ENCODE measurements around the gene NBAS. TPM values are rescaled to one million over a fixed set of nuclear protein-coding genes. Genes with fewer than 3 reads are reported as not detected.
"Not testable (repeated sequence)": the region's sequence is repeated elsewhere in the genome, so short reads cannot be mapped to it uniquely, and the experiment has no call there.

Gene NBAS
- total RNA-seq, 1 donor from 2014 or later: 86.4 TPM

DNA sequence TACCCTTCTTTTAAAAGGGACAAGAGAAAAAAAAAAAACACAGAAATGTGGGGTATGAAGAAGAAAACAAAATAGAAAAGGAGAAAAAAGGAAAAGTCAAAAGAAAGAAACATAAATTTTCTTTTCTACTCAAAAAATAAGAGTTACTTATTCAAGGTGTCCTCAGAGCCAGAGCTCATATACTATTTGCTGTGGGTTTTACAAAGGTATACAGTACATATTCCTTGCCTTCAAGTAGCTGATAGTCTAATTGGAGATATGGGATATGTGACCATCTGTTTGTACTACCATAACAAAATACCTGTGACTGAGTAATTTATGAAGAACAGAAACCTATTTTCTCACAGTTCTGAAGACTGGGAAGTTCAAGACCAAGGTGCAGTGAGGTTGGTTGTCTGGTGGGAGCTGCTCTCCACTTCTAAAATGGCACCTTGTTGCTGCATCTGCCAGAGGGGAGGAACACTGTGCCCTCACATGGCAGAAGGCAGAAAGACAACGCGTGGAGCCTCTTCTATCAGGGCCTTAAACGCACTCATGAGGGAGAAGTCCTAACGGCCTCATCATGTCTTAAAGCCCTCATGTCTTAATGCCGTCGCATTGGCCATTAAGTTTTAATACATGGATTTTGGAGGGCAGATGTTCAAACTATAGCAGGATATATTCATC is 33.9 kb downstream of the NBAS start:
- DNase-seq (ENCODE audit: low read depth): no peak

GRCh38 chr2:15521641-15522181 is 39.4 kb downstream of the NBAS start:
- DNase-seq (ENCODE audit: low read depth): no peak

GRCh38 chr2:15520346-15520745 is 40.8 kb downstream of the NBAS start:
- no peak for DNase-seq (ENCODE audit: low read depth)

GRCh38 chr2:15518759-15519158 is 42.4 kb downstream of the NBAS start:
- not testable (repeated sequence) for DNase-seq (ENCODE audit: low read depth)

DNA sequence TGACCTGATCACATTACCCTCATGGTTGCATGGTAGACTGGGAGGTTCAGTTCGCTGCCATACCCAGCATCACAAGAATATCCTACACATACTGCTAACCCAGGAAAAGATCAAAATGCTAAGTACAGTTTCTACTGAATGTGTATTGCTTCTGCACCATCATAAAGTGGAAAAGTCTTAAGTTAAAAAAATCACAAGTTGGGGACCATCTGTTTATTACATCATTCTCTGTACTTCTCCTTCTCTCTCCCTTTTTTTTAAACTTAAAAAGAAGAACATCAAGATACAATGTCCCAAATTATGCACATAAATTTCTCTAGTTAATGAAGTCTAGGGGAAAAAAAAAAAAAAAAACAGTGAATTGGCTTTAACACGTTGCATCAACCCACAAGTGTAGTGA is 43.3 kb downstream of the NBAS start:
- no peak for DNase-seq (ENCODE audit: low read depth)

- DNase-seq (ENCODE audit: low read depth): peak; percentile 27
Observed at GRCh38 chr2:15511686-15512085, 49.4 kb downstream of the NBAS start.

DNA sequence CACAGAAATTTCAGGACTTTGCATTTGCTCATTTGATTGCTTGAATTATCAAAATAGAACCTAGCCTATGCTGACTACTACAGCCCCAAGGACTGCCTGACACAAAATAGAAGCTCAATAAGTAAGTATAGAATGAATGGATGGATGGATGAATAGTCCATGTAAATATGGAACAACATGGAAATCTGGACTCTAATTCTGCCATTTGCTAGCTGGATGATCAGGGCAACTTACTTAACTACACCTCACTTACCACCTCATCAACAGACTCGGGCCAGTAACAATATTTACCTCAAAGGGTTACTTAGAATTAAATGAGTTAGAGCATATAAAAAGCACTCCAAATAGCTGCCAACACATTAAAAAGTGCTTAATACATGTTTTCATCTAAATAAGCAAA is 50.6 kb downstream of the NBAS start:
- DNase-seq (ENCODE audit: low read depth): no peak

DNA sequence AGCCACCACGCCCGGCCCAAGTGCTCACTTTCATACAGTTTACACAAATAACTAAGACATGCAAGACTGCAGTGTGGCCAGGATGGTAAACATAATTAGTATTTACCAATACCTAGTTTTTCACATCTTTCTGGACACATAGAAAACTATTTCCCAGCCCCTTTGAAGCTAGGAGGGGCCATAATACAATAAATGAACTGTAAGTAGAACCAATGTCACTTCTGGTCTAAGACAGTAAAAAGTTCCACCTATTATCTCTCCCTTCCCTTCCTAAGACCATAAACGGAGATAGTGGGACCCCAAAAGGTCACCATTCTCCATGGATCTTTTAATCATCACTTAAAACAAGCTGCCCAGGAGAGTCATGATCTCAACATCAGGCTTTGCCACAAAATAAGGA is 51.0 kb downstream of the NBAS start:
- no peak for DNase-seq (ENCODE audit: low read depth)

- DNase-seq (ENCODE audit: low read depth): no peak
Observed at GRCh38 chr2:15507697-15508096, 53.4 kb downstream of the NBAS start.

DNA sequence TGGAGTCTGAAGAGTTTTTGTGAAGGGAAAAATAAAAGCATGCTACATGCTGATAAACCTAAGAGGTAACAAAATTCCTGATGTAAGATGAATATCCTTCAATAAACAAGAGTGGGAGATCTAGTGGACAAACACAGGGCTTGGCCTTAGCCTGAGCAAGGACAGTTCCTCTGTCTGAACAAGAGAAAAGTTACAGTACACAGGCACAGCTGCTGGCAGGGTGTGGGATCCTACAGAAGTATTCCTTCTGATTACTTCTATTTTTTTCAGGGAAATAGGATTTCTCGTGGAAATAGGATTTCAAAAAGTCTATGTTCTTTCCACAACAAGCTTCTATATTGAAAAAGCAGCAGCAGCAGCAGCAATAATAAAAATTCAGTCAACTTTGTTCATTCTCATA is 54.1 kb downstream of the NBAS start:
- no peak for DNase-seq (ENCODE audit: low read depth)

DNA sequence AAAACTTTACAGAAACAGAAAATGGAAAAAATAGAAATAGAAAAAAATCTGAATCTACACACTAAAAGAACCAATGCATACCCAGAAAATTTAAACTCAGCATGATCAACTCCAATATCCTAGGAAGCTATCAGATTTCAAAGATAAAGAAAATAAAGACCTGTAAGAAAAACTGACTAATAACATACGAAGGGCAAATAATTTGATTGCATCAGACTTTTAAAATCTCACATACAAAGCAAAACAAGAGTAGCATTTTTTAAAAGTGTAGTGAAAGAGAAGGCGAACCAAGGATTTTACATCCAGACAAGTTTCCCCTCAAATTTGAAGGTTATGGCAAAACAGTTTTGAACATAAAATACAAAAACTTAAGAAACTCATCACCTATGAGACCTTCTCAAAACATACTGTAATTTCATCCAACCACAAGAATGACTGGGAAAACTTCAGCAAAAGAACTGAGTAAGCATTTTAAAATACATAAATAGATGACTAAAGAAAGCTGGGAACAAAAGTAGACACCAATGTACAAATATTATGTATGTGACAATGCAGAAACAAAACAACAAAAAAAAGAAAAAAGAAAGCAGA is 54.8 kb downstream of the NBAS start:
- DNase-seq (ENCODE audit: low read depth): no peak

- no peak for DNase-seq (ENCODE audit: low read depth)
Observed at GRCh38 chr2:15504882-15505663, 56.1 kb downstream of the NBAS start.

DNA sequence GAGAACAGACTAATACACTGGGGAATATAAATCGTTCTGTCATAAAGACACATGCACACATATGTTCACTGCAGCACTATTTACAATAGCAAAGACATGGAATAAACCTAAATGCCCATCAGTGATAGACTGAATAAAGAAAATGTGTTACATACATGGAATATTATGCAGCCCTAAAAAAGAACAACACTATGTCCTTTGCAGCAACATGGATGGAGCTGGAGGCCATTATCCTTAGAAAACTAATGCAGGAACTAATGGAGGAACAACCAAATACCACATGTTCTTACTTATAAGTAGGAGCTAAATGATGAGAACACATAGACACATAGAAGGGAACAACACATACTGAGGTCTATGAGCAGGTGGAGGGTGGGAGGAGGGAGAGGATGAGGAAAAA is 61.9 kb downstream of the NBAS start:
- DNase-seq (ENCODE audit: low read depth): not testable (repeated sequence)

- DNase-seq (ENCODE audit: low read depth): no peak
Observed at GRCh38 chr2:15498554-15498953, 62.6 kb downstream of the NBAS start.

DNA sequence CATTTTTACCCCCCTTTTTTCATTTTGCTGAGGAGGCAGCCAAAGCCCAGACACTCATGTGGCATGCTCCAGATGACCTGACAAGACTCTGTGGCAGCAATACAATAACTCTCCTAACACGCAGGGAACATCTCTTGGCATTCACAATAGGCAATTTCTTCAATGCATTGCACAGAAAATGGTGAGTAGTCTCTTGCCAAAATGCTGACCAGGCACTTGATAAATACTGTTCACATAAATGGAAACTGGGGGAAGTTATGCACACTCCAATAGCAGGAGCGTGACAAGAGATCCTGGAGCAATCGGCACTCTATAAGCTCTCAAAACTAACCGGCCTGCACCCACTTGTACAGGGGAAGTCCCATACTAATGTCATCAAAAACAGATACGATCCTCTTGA is 66.3 kb downstream of the NBAS start:
- no peak for DNase-seq (ENCODE audit: low read depth)

DNA sequence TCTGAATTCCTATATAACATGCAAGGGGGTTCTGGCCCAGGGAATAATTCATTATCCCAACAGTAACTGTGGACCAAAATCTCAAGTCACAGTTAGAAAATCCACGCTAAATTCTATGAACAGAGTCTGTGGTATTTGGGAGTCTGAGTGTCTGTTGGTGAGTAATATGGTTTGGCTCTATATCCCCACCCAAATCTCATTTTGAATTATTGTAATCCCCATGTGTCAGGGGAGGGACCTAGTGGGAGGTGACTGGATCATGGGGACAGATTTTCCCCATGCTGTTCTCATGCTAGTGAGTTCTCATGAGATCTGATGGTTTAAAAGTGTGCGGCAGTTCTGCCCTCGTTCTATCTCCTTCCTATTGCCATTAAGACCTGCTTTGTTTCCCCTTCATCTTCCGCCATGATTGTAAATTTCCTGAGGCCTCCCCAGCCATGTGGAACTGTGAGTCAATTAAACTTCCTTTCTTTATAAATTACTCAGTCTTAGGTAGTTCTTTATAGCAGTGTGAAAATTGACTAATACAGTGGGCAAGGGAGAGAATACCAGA is 68.3 kb downstream of the NBAS start:
- no peak for DNase-seq (ENCODE audit: low read depth)

DNA sequence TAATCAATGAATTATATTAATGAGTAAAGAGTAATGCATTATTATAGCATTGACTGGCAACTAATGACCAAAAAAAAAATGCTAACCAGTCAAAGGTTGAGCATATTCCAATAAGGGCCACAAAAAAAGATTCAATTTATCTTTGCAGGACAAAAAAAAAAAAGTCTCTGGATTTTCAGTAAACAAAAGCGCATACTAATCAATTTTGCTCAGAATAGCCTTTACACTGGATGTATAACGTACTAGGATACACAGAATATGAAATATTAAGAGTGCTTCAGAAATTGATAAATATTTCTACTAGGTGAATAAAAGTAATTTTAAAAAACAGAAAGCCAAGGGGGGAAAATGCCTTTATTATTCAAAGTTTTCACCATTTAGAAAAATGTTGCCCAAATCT is 74.4 kb downstream of the NBAS start:
- DNase-seq (ENCODE audit: low read depth): no peak

DNA sequence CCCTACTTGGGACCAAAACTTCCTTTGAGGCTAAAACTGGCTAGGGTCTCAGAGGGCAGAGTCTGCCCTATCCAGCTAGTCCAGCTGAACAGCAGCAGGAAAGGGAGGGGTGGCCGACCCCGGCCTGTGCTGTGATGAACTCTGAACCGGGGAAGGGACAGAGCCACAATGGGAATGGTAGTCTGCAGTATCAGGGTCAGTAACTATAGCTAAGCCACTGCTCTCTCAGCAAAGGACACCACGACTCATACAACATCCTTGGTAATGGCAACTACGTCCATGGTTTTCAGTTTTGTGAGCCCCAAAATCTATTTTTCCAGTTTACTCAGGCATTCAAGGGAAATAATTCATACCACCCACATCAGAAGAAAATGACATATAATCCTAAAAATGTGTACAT is 75.2 kb downstream of the NBAS start:
- no peak for DNase-seq (ENCODE audit: low read depth)

GRCh38 chr2:15481000-15481399 is 80.1 kb downstream of the NBAS start:
- DNase-seq (ENCODE audit: low read depth): no peak

DNA sequence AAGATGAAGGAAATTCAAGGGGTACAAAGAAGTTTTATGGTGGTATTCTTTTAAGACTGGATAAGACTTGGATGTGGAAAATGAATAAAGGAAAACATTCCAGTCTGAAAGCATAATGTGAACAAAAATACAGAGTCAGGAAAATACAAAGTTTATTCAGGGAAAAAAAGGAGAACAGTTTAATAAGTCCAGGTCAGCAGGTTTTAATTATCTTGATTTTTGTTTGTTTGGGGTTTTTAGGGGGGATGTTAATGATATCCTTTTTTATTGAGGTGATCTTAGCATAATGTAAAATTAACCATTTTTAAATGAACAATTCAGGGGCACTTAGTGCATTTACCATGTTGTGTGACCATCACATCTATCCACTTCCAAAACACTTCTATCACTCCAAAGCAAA is 80.6 kb downstream of the NBAS start:
- no peak for DNase-seq (ENCODE audit: low read depth)

GRCh38 chr2:15472876-15473275 is 88.3 kb downstream of the NBAS start:
- DNase-seq (ENCODE audit: low read depth): no peak

GRCh38 chr2:15472133-15472532 is 89.0 kb downstream of the NBAS start:
- DNase-seq (ENCODE audit: low read depth): peak; percentile 41

- no peak for DNase-seq (ENCODE audit: low read depth)
Observed at GRCh38 chr2:15471606-15472005, 89.5 kb downstream of the NBAS start.
